ENCODE measurements around the gene B3GNT7.
"Not testable (repeated sequence)": the region's sequence is repeated elsewhere in the genome, so short reads cannot be mapped to it uniquely, and the experiment has no call there.

B3GNT7 gene

DNA sequence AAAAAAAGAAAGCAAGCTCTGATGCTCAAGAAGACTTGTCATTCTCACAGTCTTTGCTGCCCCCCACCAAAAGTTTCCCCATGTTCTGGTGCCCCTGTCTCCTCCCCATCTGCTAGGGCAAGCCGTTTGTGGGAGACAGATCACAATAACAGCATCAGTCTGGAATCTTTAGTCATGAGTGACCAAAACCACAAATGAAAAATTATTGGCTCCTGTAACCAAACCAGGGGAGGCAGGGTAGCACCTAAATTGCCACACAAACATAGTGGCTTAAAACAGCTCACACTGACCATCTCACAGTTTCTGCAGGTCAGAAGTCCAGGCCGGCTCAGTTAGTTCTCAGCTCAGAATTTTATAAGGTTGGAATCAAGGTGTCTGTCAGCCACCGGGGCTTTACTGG, 9.1 kb upstream of the B3GNT7 start:
- DNase-seq, result no peak

GRCh38 chr2:231387904-231388724, 7.4 kb upstream of the B3GNT7 start:
- peak; percentile 81 for DNase-seq

- no peak for DNase-seq
Measured at GRCh38 chr2:231388725-231389346, 6.7 kb upstream of the B3GNT7 start.

GRCh38 chr2:231390667-231391066, 4.8 kb upstream of the B3GNT7 start:
- no peak for DNase-seq

DNA sequence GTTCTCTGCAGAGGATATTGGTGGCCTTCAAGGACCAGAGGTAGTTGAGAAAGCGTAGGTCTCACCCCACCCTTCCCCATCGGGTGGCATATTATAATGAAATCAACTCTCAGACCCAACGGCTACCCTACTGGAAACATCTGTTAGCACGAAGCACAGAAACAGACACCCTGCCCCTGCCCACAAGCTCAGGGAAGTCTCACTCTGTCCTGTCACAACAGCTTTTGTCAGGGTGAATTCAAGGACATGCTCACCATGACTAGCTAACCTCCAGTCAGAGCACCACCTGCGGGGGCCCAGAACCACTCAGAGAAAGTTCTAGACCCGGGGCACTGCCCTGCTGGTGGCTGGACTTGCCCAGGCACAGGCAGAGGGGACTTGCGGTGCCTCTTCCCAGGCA, 3.5 kb upstream of the B3GNT7 start:
- DNase-seq, result no peak

DNA sequence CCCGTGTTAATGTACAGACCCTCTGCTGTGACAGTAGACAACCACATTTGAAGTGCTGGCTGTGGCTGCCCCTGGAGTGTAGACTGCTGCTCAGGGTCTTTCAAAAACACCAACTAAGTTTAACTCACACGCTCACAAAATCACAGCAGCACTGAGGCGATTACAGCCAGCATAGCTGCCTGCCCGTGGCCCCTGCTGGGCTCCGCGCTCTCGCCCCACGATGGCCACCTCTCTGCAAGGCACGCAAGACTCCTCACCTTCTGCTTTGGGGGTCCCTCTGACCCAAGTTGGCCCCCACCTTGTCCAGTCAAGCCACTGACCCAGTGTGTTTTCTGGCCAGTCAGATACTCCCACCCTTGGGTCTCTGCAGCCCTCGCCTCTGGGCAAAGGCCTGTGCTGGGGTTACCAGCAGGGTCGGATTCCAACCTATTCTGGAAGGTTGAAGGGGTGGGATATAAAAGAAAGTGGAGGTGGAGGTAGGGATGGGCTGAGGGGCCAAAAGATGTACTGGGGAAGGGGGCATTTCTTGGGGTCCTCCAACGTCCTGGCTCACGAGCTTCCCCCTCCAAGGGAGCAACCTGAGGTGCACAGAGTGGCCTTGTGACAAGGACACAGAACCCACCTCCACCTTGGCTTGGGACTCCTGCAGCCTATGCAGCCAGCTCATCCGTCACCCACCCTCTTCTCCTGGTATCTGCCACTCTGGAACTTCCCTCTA, 2.9 kb upstream of the B3GNT7 start:
- DNase-seq, result no peak

- DNase-seq, result no peak
Measured at GRCh38 chr2:231393149-231394131, 2.1 kb upstream of the B3GNT7 start.

- peak; percentile 85 for DNase-seq
Measured at GRCh38 chr2:231394211-231395141, 1.0 kb upstream of the B3GNT7 start.

DNA sequence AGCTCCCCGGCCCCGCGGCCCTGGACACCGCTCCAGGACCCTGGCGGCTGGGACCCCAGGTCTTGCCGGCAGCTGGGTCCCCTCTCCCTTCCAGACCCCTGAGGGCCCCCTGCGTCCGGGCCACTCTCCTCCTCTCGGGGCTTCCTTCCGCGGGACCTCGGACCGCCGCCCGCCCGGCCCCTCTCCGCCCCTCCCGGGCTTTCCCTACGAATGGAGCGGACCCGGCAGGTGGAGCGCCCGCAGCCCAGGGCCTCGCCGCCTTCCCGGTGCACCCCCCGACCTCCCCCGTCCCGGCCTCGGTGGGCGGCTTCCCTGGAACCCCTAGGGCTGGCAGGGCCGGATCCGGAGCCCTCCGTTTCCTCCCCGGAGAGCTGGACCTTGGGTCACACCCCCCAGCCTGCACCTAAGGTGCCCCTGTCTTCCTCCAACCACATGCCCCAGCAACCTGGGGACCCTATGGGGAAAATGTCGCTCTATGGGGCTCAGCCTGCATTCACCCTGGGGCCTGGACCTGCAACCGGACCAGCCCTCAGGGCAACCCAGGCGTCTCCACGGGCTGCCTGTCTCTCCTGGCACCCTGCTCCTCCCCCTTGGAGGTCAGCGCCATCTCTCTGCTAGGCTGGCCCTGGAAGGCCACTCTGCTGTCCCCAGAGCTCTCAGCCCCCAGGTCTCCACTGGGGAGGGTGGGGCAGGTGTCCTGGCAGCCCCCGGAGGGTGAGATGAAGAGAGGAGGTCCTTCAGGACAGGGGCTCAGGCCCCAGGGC, 730 bp downstream of the B3GNT7 start:
- no peak for DNase-seq

DNA sequence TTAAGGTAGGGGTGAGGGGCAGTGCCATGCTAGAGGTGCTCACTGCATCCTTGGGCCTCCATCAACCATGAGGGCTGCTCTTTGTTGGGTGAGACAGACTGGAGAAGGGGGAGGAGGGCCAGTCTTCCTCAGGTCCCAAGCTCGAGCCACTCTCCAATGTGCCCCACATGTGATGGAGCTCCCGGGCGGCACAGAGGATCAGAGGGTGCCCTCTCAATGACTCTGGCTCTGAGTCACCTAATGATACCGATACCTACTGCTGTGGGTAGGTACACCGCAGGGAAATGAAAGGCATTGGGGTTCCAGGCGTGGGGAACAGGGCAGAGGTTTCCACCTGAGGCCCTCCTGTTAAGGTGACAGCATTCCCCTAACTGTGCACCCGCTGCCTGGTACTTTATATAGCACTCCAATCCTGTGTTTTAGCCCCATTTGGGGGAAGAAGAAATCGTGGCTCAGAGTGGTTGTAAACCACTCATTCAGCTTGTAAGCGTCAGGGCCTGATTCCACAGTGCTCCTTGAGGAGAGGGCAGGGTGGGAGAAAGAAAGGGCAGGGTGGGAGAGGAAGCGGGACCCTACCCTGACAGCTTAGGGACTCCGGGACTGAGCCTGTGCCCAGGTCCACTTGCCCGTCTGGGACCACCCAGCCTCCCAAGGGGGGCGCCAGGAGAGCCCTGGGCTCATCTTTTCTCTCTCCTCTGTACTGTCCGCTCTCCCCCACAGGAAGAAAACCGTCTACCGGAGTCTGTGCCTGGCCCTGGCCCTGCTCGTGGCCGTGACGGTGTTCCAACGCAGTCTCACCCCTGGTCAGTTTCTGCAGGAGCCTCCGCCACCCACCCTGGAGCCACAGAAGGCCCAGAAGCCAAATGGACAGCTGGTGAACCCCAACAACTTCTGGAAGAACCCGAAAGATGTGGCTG, 1.8 kb downstream of the B3GNT7 start:
- DNase-seq, result peak; percentile 50

GRCh38 chr2:231397928-231398294, 2.4 kb downstream of the B3GNT7 start:
- DNase-seq, result peak; percentile 52

- DNase-seq, result peak; percentile 47
Measured at GRCh38 chr2:231398585-231398984, 3.1 kb downstream of the B3GNT7 start.

GRCh38 chr2:231399046-231399852, 3.7 kb downstream of the B3GNT7 start:
- DNase-seq, result peak; percentile 58

GRCh38 chr2:231399853-231400680, 4.6 kb downstream of the B3GNT7 start:
- DNase-seq, result peak; percentile 66

DNA sequence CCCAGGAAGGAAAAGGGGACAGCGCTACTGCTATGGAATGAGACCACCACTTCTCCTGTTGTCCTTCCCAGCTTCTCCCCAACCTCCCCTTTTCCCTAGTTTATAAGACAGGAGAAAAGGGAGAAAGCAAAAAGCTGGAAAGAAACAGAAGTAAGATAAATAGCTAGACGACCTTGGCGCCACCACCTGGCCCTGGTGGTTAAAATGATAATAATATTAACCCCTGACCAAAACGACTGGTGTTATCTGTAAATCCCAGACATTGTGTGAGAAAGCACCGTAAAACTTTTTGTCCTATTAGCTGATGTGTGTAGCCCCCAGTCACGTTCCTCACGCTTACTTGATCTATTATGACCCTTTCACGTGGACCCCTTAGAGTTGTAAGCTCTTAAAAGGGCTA, 5.2 kb downstream of the B3GNT7 start:
- DNase-seq, result not testable (repeated sequence)

DNA sequence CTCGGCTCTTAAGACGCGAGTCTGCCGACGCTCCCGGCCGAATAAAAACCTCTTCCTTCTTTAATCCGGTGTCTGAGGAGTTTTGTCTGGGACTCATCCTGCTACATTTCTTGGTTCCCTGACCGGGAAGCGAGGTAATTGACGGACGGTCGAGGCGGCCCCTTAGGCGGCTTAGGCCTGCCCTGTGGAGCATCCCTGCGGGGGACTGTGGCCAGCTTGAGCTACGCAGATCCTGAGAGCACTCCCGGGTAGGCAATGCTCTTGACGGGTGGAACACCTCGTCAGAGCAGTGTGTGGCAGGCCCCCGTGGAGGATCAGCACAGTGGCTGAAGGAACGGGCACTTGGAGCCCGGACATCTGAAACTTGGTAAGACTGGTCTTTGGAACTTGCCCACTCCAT, 5.6 kb downstream of the B3GNT7 start:
- peak; percentile 47 for DNase-seq

- DNase-seq, result peak; percentile 49
Measured at GRCh38 chr2:231403421-231404182, 8.1 kb downstream of the B3GNT7 start.
